ENCODE data around the gene KRT17.

GRCh38 chr17:41610965-41611640, 13.3 kb downstream of the KRT17 start:
- TF ChIP-seq, protein P1, sequence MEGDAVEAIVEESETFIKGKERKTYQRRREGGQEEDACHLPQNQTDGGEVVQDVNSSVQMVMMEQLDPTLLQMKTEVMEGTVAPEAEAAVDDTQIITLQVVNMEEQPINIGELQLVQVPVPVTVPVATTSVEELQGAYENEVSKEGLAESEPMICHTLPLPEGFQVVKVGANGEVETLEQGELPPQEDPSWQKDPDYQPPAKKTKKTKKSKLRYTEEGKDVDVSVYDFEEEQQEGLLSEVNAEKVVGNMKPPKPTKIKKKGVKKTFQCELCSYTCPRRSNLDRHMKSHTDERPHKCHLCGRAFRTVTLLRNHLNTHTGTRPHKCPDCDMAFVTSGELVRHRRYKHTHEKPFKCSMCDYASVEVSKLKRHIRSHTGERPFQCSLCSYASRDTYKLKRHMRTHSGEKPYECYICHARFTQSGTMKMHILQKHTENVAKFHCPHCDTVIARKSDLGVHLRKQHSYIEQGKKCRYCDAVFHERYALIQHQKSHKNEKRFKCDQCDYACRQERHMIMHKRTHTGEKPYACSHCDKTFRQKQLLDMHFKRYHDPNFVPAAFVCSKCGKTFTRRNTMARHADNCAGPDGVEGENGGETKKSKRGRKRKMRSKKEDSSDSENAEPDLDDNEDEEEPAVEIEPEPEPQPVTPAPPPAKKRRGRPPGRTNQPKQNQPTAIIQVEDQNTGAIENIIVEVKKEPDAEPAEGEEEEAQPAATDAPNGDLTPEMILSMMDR (IDR thresholded peaks at IDR 0.05) = no peak
- no peak for TF ChIP-seq POLR2A (IDR thresholded peaks at IDR 0.05)
- TF ChIP-seq POLR2AphosphoS5 (IDR thresholded peaks at IDR 0.05) = no peak
- TF ChIP-seq EP300 (IDR thresholded peaks at IDR 0.05) = no peak
